Ureter (tissue), 1 donor: Measurements from ENCODE around the gene EFS. TPM values are rescaled to one million over a fixed set of nuclear protein-coding genes. Genes with fewer than 3 reads are reported as not detected.

Source experiments
- DNase-seq: peaks from one replicate; pipeline ENCODE4 v3.0.0-alpha.2; 2020; ENCODE audit warnings: low spot score
- total RNA-seq: library from RNA; stranded (reverse); gene quantifications from one replicate; pipeline ENCODE4 v1.2.4, GENCODE V29; 2023
- donor health status: DM: yes; HTN: yes; CAD: no.

The EFS gene
- total RNA-seq, 1 donor from 2014 or later = 25.7 TPM

DNA sequence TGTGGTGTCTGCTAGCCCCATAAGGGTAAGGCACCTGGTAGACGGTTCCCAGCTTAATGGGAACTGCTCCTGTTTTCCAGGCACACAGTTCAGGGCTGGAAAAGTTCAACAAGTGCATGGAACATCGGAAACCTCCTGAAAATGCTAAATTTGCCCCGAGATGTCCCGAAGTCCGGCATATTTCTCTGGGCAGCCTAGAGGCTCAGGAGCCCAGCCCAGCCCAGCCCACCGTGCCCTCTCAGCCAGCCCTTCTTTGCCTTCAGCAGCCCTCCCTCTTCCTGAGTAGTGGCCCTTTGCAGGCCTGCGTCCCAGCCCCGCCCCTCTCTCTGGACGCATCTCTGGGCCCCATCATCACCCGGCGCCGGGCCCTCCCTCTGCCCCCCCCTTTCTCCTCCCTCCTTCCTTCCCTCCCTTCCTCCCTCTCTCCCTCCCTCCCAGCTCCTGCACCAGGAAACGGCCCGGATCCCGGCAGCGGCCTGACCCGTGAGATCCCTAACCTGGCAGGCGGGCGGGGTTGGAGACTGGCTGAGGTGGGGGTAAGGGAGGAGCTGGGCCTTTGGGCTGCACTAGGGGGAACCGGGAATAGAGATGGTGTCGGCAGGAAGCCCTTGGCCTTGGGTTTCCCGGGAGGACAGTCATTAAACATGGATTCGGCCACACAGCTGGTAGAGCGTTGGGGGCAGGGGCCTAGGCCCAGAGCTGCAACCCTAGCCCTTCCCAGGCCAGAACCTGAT, 58.4 kb downstream of the EFS start, which contains the start of gene BCL2L2:
BCL2L2 (plus strand) TSS at position 422 of the 734 bp plus-strand sequence. CDS start 935 bp downstream, outside the sequence.
- peak; percentile 94 for DNase-seq

Other genes starting within 250 kb of the EFS start
- not detected for gene CEBPE, start 245.9 kb downstream of the EFS start, total RNA-seq
- gene SLC7A8, start 181.5 kb downstream of the EFS start, total RNA-seq = 58.5 TPM
- gene RNF212B, start 127.2 kb downstream of the EFS start, total RNA-seq = not detected
- gene HOMEZ, start 79.0 kb downstream of the EFS start, total RNA-seq = 32.7 TPM
- gene PPP1R3E, start 62.3 kb downstream of the EFS start, total RNA-seq = 28.2 TPM
- gene BCL2L2, start 58.3 kb downstream of the EFS start, total RNA-seq = 51.1 TPM
- gene PABPN1, start 43.7 kb downstream of the EFS start, total RNA-seq = 178 TPM
- gene SLC22A17, start 12.3 kb downstream of the EFS start, total RNA-seq = 35.3 TPM
- gene IL25, start 7.6 kb upstream of the EFS start, total RNA-seq = not detected
- 1.1 TPM for gene CMTM5, start 11.9 kb upstream of the EFS start, total RNA-seq
- gene MYH6, start 43.1 kb upstream of the EFS start, total RNA-seq = not detected
- gene MYH7, start 70.5 kb upstream of the EFS start, total RNA-seq = 2.1 TPM
- gene NGDN, start 104.5 kb upstream of the EFS start, total RNA-seq = 39.9 TPM
- gene ZFHX2, start 186.6 kb upstream of the EFS start, total RNA-seq = 2.8 TPM
- 20.2 TPM for gene THTPA, start 191.1 kb upstream of the EFS start, total RNA-seq
- 248 TPM for gene AP1G2, start 202.6 kb upstream of the EFS start, total RNA-seq
- gene JPH4, start 213.6 kb upstream of the EFS start, total RNA-seq = 5.3 TPM